A204.1 (cell line): ENCODE measurements around the gene SPSB4.
"Not testable (repeated sequence)": the region's sequence is repeated elsewhere in the genome, so short reads cannot be mapped to it uniquely, and the experiment has no call there.

Experiments used
- FAIRE-seq: peaks from 2 replicates; lab custom pipeline; 2012; peaks lifted over from hg19 to GRCh38; lab: Jason Lieb, UNC

Gene SPSB4

DNA sequence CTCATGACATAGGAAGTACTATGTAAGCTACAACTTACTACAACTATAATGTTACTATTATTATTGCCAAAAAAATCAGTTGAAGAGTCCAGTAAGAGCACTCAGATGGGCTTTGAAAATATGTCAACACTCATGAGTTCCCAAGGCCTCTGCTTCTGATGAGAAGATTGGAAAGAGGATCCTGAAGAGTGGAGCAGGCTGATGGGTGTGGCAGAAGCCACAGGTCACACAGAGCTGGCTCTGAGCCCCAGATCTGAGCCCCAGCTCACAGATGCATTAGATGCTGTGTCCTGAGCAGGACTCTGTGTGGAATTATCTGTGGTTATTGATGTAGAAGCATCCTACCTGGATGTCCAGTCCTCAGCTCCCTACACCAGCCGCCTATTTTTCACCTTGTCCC lies 65.6 kb downstream of the SPSB4 start:
- no peak for FAIRE-seq

DNA sequence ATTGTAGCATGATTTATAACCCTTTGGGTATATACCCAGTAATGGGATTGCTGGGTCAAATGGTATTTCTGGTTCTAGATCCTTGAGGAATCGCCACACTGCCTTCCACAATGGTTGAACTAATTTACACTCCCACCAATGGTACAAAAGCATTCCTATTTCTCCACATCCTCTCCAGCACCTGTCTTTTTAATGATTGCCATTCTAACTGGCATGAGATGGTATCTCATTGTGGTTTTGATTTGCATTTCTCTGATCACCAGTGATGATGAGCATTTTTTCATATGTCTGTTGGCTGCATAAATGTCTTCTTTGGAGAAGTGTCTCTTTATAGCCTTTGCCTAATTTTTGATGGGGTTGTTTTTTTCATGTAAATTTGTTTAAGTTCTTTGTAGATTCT lies 66.8 kb downstream of the SPSB4 start:
- FAIRE-seq, result not testable (repeated sequence)

DNA sequence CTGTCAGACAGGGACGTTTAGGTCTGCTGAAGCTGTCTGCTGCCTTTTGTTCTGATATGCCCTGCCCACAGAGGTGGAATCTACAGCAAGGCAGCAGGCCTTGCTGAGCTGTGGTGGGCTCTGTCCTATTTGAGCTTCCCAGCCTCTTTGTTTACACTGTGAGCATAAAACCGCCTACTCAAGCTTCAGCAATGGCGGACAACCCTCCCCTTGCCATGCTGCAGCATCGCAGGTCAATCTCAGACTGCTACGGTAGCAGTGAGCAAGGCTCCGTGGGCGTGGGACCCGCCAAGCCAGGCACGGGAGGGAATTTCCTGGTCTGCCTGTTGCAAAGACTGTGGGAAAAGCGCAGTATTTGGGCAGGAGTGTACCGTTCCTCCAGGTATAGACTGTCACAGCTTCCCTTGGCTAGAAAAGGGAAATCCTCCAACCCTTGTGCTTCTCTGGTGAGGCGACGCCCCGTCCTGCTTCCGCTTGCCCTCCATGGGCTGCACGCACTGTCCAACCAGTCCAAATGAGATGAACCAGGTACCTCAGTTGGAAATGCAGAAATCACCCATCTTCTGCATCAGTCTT lies 71.4 kb downstream of the SPSB4 start:
- FAIRE-seq, result no peak

DNA sequence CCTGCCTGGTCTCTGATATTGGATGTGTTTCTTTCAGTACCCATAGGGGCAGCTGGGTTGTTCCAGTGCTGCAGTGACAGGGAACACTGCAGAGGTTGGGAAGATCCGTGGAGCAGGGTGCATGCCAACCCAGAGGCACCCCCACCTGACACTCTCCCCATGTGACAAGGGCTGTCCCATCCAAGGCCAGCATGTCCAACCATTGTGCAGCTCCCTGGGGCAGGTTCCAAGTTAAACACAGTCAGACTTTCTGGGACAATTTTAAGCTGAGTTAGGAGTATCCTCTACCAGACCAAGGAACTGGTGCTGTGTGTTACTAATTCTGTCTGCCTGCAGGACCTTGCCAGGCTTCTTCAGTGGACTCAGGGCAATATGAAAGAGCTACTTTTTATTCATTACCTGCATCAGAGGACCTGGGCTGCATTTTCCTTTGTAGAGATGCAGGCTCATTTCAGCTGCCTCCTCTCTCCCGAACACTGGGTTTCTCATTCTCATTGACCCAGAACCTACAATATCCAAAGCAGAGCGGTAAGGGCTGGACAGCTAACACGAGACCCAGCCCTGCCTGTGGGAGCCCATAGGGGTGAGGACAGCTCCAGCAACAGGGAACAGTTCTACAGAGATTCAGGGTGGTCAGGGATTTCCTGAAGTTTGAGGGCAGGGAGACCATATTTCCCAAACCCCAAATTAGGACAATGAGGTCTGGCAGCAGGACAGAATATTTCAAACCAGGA lies 72.7 kb downstream of the SPSB4 start:
- FAIRE-seq, result no peak

DNA sequence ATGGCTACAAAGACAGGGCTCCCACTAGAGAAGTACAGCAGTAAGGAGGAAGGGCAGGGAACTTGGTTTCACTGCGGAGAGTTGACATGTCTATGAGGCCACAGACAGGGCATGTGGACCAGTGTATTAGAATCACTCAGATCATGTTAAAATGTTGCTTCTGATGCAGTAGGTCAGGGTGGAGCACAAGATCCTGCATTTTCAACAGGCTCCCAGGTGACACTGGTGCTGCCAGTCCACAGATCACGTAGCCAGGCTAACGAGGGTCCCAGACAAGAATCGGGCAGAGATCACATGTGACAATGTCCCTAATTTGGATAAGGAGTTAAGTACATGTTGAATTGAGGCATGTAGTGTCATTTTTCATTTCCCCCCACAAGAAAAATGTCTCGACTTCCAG lies 73.6 kb downstream of the SPSB4 start:
- FAIRE-seq, result no peak

DNA sequence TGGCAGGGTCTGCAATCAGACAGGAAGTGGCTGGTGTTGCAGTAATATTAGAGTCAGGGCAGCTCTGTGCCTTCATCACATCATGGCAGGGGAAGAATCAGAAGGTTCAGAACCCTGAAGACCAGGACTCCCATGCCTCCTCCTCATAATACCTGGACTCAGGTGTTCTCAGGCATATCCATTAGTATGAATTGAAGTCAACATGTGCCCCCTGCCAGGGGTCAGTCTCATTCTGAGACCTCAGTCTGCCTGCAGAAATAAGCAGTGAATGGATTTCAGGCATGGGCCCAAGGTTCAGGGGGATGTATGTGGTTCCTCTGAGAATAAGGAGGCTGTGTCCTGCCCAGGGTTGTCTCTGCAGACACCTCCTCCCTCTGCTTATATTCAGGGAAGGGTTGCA lies 74.2 kb downstream of the SPSB4 start:
- no peak for FAIRE-seq

DNA sequence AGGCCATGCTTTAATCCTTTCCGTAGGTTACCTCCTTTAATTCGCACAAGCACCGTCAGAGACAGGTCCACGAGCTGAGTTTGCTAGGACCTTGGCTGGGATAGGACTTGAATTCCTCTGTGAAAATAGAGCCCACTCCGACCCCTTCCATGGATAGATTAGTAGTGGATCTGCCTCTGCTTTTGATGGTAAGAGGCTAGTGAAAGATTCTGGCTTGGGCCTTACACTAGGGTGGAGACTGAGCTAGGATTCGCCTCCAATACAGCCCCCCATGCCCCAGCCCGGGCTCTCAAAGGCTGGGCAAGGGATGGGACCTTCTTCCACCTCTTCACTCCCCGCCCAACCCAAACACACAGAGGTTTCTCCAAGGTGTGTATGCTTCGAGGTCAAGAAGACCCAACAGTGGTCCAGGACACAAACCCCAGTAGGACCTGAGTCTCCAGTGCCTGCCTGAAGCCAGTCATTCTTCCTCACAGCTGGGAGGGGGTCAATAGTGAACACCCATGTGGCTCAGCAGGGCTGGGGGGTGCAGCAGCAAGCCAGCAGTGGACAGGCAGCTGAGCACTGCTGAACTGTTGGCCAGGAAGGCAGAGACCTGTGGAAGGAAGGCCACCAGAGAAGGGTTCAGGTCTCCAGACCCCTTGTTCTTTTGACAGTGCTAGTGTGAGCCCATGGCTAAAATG lies 75.7 kb downstream of the SPSB4 start:
- FAIRE-seq, result no peak

DNA sequence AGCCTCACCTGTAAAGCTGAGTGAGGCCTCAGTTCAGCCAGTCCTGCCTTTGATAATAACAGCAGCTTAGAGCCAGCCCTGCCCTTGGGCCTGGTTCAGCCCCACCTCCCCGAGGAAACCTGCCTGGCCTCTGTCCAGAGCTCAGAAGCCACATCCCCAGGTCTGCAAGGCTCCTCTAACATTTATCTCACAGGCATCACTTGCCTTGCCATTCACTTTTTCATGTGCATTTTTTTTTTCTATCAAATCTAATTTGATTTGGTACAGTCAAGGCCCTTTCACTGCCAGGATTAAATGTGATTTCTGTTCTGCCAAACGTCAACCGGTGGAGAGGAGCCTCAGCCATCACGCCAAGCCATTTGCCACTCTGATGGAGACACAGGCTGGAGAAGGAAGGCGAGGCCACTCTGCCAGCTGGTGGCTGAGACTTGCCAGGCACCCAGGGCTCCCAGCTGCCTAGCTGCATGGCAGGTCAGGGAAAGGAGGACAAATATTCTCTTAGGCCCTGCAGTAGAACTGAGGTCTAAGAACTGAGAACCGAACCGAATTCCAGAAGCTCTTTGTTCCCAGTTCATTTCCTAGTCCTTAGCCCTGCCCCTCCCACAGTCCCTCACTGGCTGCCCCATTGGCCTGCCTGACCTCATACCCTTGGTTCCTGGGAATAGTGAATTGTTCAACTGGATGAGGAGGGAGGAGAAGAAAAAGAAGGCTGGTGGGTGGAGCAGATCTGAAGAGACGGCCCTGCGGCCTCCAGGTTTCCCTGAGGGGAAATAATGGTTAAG lies 76.4 kb downstream of the SPSB4 start:
- no peak for FAIRE-seq

DNA sequence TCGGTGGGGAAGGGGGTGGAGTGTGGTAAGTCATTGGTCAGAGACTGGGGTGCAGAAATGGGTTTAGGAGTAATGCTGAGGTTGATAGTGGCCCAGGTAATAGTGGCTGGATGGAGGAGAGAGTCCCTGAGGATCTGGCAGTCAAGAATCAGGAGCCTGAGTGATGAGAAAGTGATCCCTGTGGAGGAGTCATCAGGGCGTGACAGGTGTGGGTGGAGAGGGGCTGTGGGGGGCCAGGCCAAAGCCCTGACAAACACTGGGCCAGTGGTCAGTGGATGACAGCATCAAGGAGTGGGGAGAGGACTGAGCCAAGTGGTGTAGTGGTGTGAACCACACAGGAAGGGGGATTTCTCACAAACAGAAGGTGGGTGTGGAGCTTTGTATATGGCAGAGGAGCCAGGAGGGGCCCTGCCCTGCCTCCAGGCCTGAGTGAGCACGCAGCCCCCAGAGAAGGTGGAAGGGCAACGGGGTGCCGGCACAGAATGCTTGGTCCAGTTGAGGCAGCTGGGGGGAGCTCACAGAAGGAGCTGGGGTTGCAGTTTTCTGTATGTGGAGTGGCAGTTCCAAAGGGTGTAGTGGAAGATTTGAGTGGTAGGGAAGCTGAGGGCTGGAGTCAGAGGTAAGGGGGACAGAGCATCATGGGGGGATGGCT lies 77.1 kb downstream of the SPSB4 start:
- no peak for FAIRE-seq

DNA sequence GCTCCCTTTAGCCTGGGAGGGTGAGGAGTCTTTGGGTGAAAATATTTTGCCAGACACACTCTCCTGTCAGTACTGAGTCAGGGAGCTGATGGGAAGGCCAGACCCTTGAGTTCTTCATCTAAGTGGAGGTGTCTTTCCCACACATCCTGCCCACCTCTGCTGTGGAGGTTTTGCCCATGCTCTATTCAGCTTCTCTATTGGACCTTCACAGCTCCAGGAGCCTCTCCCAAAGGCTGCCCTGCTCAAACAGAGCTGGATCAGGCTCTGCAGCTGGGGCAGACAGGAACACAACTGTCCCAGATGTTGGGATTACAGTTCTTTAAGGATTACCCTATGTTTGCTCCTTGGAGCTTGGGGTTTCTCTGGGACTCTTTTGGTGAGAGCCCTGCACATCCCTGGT lies 77.9 kb downstream of the SPSB4 start:
- no peak for FAIRE-seq

DNA sequence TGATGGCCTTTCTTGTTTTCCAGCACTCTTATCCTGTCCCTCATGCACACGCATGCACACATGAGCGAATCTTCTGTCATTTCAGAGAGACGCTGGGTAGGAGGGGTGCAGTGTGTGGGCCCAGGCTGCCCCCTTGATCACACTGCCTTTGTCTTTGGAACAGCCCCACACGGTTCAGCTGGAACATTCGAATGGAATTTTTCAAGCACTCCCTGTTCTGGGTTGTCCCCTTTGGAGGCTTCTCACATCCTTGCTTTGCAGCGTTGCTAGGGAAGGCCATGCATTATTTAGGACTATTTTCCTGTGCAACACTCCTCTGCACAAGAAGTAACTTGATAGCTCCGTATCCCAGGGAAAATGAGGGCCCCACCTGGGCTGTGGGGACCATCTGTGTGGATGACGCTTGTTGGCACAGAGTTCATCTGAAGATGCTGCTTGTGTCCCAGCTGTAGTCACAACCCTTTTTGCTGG lies 78.4 kb downstream of the SPSB4 start:
- FAIRE-seq, result no peak

DNA sequence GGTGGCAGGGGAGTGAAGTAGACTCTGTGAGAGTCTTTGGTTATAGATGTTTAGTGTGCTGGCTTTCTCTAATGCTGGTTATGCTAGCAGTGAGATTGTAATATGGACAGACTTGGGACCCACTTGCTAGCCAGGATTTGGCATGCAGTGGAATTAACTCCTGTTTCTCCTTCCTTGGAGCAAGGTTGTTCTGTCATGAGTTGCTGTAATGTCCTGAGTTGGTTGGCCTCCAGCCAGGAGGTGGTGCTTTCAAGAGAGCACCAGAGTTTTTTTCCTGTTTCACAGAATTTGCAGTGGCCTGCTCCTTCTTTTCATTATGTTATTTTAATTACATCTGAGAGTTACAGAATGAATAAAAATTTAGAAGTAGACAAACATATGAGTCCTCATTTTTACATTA lies 92.4 kb downstream of the SPSB4 start:
- no peak for FAIRE-seq

DNA sequence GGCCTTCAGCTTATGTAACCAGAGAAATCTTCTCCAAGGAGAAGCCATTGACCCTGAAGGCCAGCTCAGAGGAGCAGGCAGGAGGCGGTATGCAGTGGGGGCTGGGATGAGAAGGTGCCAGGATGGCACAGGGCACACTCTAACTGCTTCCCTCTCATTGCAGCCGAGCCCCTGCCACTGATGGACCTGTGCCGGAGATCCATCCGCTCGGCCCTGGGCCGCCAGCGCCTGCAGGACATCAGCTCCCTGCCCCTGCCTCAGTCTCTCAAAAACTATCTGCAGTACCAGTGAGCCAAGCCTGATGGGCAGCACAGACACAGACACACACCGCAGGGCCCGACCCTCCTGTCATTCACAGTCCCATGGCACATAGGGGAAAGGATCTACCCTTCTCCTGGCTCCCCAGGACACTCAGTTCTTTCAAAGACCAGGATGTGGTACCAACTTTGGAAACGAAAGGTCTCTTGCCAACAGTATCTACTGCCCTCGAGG lies 95.9 kb downstream of the SPSB4 start:
- no peak for FAIRE-seq

DNA sequence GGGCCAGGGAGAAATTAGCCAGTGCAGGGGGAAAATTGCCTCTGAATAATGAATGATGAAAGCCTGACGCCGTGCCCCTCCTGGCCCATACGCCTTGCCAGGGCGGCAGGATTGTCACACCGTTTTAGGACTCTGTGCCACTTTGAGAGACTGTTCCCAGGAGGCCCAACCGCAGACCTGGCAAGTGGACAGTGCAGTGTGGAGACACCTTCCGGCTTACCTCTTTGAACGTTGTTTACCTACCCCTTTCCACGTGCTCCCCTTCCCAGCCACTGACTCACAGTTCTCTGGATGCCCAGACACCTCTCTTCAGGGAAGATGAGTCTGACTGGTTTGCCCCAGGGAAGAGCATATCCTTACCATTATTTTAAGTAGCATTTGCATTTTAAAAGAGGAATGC lies 96.5 kb downstream of the SPSB4 start:
- FAIRE-seq, result no peak

DNA sequence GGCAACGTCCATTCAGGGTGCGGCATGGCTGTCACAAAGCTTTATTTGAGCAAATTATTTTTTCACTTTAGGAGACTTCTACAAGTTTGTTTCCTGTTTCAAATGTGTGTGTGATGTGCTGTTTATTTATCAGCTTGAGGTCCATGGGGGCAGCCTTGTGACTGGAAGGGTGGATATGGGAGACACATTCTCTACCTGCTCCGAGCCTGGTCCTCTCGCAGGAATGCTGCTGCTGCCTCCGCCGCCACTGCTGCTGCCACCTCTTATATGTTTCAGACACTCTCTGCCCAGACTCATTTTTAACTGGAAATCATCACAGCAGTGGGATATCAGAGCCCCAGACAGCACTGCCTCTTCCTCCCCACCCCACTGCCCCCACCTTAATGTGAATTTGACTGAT lies 97.0 kb downstream of the SPSB4 start:
- FAIRE-seq, result no peak

DNA sequence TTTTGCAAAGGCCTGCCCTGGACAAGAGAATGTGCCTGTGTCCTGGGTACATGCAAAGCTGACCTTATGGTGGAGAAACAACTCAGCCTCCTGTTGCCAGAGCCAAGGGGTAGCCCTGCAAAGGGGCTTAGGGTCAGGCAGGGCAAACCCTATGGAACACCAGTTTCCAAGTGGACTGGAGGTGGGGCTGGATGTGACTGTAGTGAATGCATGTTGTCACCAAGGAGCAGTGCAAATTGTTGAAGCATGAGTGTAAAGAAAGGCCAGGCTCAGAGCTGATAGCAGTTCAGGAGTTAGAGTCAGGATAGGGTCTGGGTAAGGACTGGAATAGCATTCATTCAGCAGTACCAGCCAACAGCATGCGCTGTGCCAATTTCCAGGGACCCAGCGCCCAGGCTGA lies 97.6 kb downstream of the SPSB4 start:
- FAIRE-seq, result no peak

DNA sequence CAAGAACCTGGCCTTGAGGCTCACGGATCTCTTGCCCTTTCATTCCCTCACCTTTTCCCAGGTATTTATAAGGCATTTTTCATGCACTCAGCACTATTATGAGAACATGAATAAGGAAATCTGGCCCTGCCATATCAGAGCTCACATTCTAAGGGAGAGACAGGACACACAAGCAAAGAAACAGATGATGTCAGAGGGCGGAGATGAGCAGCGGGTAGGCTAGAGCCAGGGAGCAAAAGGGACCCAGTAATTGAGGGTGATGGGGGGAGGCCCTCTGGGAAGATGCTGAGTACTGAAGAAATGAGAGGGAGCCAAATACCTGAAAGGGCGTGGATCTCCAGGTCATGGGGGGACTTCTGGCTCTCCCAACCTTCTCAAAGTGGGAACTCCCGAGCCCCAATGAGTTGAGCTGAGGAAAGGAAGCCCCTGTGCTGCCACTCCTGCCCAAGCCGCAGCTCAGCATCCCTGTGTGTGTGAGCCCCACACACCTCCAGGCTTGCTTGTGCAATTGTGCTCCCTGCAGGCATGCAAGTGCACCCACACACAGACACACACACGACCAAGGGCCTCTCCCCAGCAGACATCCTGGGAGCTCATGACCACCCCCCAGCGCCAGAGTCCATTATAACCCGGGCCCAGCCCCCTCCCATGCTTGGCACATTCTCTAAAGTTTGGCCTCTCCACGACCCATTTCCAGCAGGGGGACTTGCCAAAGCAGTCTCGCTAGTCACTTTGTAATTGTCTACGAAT lies 99.1 kb downstream of the SPSB4 start:
- FAIRE-seq, result no peak

DNA sequence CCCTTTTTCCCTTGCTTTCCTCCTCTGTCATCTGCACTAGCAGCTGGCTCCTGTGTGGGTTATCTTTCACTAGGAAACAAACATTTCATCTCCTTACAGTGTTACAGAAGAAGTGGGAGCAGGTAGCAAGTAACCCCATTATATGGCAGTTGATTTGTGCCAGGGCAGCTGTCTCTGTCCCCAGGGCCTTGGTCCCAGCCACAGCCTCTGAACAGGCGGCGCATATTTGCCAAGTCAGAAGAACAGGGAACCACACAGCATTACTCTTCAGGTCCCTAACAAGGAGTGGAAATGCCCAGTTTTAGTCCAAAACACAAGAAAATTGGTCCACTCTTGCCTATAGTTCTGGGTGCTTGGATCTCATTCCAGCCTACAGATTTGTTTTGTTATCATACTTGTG lies 99.8 kb downstream of the SPSB4 start:
- FAIRE-seq, result no peak

DNA sequence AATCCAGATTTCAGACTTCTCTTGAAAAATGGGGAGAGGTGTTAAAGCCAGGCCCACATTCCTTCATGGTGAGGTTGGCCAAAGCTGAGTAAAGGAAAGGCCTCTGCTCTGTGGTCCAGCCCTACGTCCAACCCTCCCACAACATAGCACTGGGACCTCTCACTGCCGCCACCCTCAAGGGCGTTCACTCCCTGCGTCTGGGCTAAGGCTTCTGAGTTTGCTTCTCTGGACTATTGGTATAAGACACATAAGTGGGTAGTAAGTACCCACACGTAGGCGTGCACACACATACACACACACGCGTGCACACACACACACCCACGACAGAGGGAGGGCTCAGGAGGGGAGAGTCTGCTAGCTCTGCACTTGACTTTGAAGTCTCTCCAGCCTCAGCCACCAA lies 100.3 kb downstream of the SPSB4 start:
- no peak for FAIRE-seq

DNA sequence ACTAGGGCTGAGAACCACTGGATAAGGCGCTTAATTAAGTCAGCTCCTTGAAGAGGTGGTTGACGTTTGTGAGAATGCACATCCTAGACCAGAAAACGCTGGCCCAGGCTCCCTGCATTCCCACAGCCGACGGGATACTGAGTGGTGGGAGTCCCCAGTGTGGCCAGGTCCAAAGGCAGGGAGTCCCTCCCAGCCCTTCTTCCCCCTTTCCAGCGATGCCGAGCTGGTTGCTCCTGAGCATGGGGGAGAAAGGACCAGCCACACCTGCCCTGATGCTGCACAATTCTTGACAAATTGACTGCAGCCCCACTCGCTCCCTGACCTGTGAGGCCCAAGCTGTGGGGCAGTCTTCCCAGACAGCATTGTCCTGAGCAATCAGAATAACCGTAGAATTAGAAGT lies 101.0 kb downstream of the SPSB4 start:
- no peak for FAIRE-seq
